CD8-positive, alpha-beta memory T cell (primary cell): Measurements from ENCODE around the gene NIF3L1. TPM values are rescaled to one million over a fixed set of nuclear protein-coding genes. Genes with fewer than 3 reads are reported as not detected.

Experiments used
- CTCF ChIA-PET: fragments of 350-600 bp; sonication (Branson Sonifier 250); formaldehyde crosslinking; loops from one replicate; lab custom pipeline; 2021; ENCODE audit warnings: antibody characterized with exemption; lab: Charles Lee
- POLR2A ChIA-PET: fragments of 350-600 bp; sonication (Branson Sonifier 250); formaldehyde crosslinking; loops from one replicate; lab custom pipeline; 2021; ENCODE audit warnings: antibody characterized with exemption; lab: Charles Lee
- DNase-seq, 5 donors: peaks; one replicate each; pipeline versions ENCODE4 v3.0.0 to v3.0.0-alpha.2; 2020 to 2022; ENCODE audit warnings: mixed read lengths in 1 of 5
- H3K27ac ChIP-seq: one replicate; pipeline ENCODE4 v1.7.0; 2013; ENCODE audit warnings: low read depth, mild to moderate bottlenecking, low read length, moderate library complexity
- H3K27me3 ChIP-seq: 2 replicates; pipeline ENCODE4 v1.7.0; 2013; ENCODE audit warnings: low read length, mild to moderate bottlenecking; ENCODE audit not compliant: insufficient read depth, poor library complexity, severe bottlenecking
- H3K36me3 ChIP-seq: 2 replicates; pipeline ENCODE4 v1.7.0; 2013; ENCODE audit warnings: mild to moderate bottlenecking, low read length, moderate library complexity; ENCODE audit not compliant: insufficient read depth
- H3K4me1 ChIP-seq: 2 replicates; pipeline ENCODE4 v1.7.0; 2013; ENCODE audit warnings: mild to moderate bottlenecking, low read length, moderate library complexity; ENCODE audit not compliant: insufficient read depth
- H3K4me3 ChIP-seq: 2 replicates; pipeline ENCODE4 v1.7.0; 2013; ENCODE audit warnings: mild to moderate bottlenecking, low read length
- H3K9me3 ChIP-seq: 2 replicates; pipeline ENCODE4 v1.7.0; 2013; ENCODE audit warnings: mild to moderate bottlenecking, low read length
- H3K27ac Mint-ChIP-seq, 8 donors: one replicate each; pipeline ENCODE4 v1.8.0; 2020 to 2021; ENCODE audit warnings: mixed read lengths in 8 of 8, mild to moderate bottlenecking in 6 of 8, inconsistent platforms in 3 of 8, moderate library complexity in 3 of 8
- H3K27me3 Mint-ChIP-seq, 2 donors: one replicate each; pipeline ENCODE4 v1.8.0; 2020 to 2021; ENCODE audit warnings: mixed read lengths in 2 of 2, mild to moderate bottlenecking in 1 of 2, moderate library complexity in 1 of 2
- H3K36me3 Mint-ChIP-seq, 3 donors: one replicate each; pipeline ENCODE4 v1.8.0; 2020 to 2021; ENCODE audit warnings: mixed read lengths in 3 of 3, inconsistent platforms in 1 of 3, mild to moderate bottlenecking in 1 of 3
- H3K4me1 Mint-ChIP-seq, 3 donors: one replicate each; pipeline ENCODE4 v1.8.0; 2020 to 2021; ENCODE audit warnings: mixed read lengths in 3 of 3, inconsistent platforms in 1 of 3, mild to moderate bottlenecking in 1 of 3
- H3K4me3 Mint-ChIP-seq, 7 donors: one replicate each; pipeline ENCODE4 v1.8.0; 2020 to 2021; ENCODE audit warnings: mixed read lengths in 7 of 7, mild to moderate bottlenecking in 6 of 7, moderate library complexity in 4 of 7, inconsistent platforms in 2 of 7
- H3K9me3 Mint-ChIP-seq, 5 donors: one replicate each; pipeline ENCODE4 v1.8.0; 2020 to 2022; ENCODE audit warnings: mixed read lengths in 5 of 5, mild to moderate bottlenecking in 3 of 5, moderate library complexity in 2 of 5, inconsistent platforms in 1 of 5
- polyA plus RNA-seq: library from polyadenylated mRNA; unstranded; fragments of 300-500 nt; fragmentation: Illumina TruSeq; gene quantifications from one replicate; pipeline ENCODE4 v1.2.3, GENCODE V29; 2021
- total RNA-seq, 2 experiments: library from RNA; stranded (reverse); gene quantifications; one replicate each; pipeline ENCODE4 v1.2.3, GENCODE V29; 2021

NIF3L1 gene
- total and polyA plus RNA-seq, 3 experiments from 2014 or later: 18.3 to 32.0 (median 25.7) TPM

GRCh38 chr2:200945395-200945729, 56.2 kb downstream of the NIF3L1 start:
- Mint-ChIP-seq H3K36me3 (peaks cover 8 to 65% (median 27%) of the 10 kb centered on the region in 3 donors), H3K4me1 (peaks cover 4 to 16% (median 13%) of the 10 kb centered on the region in 3 donors), H3K27me3 (no peaks in the 10 kb centered on the region), H3K27ac (peak overlapping the region in 2 of 8 donors; percentile 58 to 68), H3K9me3 (no peaks in the 10 kb centered on the region), H3K4me3 (no peak overlapping the region)
- H3K27ac ChIP-seq: no peak overlapping the region
- no peak overlapping the region for H3K4me3 ChIP-seq
- H3K4me1 ChIP-seq: no peaks in the 10 kb centered on the region
- POLR2A ChIA-PET: no interaction called here
- peaks cover 27% of the 10 kb centered on the region for H3K36me3 ChIP-seq
- no peaks in the 10 kb centered on the region for H3K27me3 ChIP-seq
- CTCF ChIA-PET: interaction anchor here (1.0 to 1.2 kb wide), 3 partner anchors 9 to 287 kb away, joined by 3 read pairs; no protein-coding TSS in a partner anchor
- H3K9me3 ChIP-seq: no peaks in the 10 kb centered on the region
- no peak for DNase-seq

GRCh38 chr2:200950378-200950777, 61.2 kb downstream of the NIF3L1 start:
- POLR2A ChIA-PET: no interaction called here
- Mint-ChIP-seq H3K27ac (peak overlapping the region in 1 of 8 donors; percentile 54), H3K27me3 (no peaks in the 10 kb centered on the region), H3K36me3 (peaks cover 5 to 58% (median 17%) of the 10 kb centered on the region in 3 donors), H3K4me1 (peaks cover 0 to 9% (median 0%) of the 10 kb centered on the region in 3 donors), H3K4me3 (no peak overlapping the region), H3K9me3 (no peaks in the 10 kb centered on the region)
- H3K27ac ChIP-seq: no peak overlapping the region
- no peak for DNase-seq
- CTCF ChIA-PET: interaction anchor here (1.7 kb wide), 1 partner anchor 32 kb away, joined by 5 read pairs; no protein-coding TSS in a partner anchor
- no peak overlapping the region for H3K4me3 ChIP-seq
- H3K36me3 ChIP-seq: peaks cover 33% of the 10 kb centered on the region
- no peaks in the 10 kb centered on the region for H3K9me3 ChIP-seq
- no peaks in the 10 kb centered on the region for H3K4me1 ChIP-seq
- H3K27me3 ChIP-seq: no peaks in the 10 kb centered on the region

Other genes with a start within 250 kb of the NIF3L1 start
- 100 to 1,000 TPM; 495 to 533 TPM for gene BZW1, start 77.5 kb upstream of the NIF3L1 start, total RNA-seq
- 252 TPM for gene BZW1, start 77.5 kb upstream of the NIF3L1 start, polyA plus RNA-seq
- gene CLK1, start 24.7 kb upstream of the NIF3L1 start, total RNA-seq: 100 to 1,000 TPM; 110 to 114 TPM
- 44.8 TPM for gene CLK1, start 24.7 kb upstream of the NIF3L1 start, polyA plus RNA-seq
- gene PPIL3, start 294 bp upstream of the NIF3L1 start, total RNA-seq: 10 to 100 TPM; 24.9 to 31.0 TPM
- 25.2 TPM for gene PPIL3, start 294 bp upstream of the NIF3L1 start, polyA plus RNA-seq
- gene ORC2, start 74.3 kb downstream of the NIF3L1 start, total RNA-seq: 10 to 100 TPM; 47.9 to 51.9 TPM
- 8.5 TPM for gene ORC2, start 74.3 kb downstream of the NIF3L1 start, polyA plus RNA-seq
- 10 to 100 TPM; 25.5 to 27.7 TPM for gene HYCC2, start 182.3 kb downstream of the NIF3L1 start, total RNA-seq
- gene HYCC2, start 182.3 kb downstream of the NIF3L1 start, polyA plus RNA-seq: 32.9 TPM
- gene NDUFB3, start 182.6 kb downstream of the NIF3L1 start, total RNA-seq: 100 to 1,000 TPM; 129 to 145 TPM
- gene NDUFB3, start 182.6 kb downstream of the NIF3L1 start, polyA plus RNA-seq: 269 TPM
- 100 to 1,000 TPM; 291 to 303 TPM for gene CFLAR, start 226.8 kb downstream of the NIF3L1 start, total RNA-seq
- 172 TPM for gene CFLAR, start 226.8 kb downstream of the NIF3L1 start, polyA plus RNA-seq